Mucosa of rectum (tissue), 2 donors: ENCODE data around the gene RAD51B.

ENCODE experiments used
- H3K27ac ChIP-seq, 2 donors: one replicate each; pipeline ENCODE4 v1.7.0; 2013; ENCODE audit warnings: inconsistent platforms in 2 of 2, low read depth in 2 of 2, low read length in 2 of 2
- H3K27me3 ChIP-seq, 2 donors: one replicate each; pipeline ENCODE4 v1.7.0; 2013; ENCODE audit warnings: low read length in 2 of 2; ENCODE audit not compliant: control insufficient read depth in 2 of 2, insufficient read depth in 2 of 2
- H3K36me3 ChIP-seq, 2 donors: one replicate each; pipeline ENCODE4 v1.7.0; 2013; ENCODE audit warnings: low read length in 2 of 2; ENCODE audit not compliant: control insufficient read depth in 2 of 2, insufficient read depth in 2 of 2
- H3K4me1 ChIP-seq, 2 donors: one replicate each; pipeline ENCODE4 v1.7.0; 2013; ENCODE audit warnings: low read length in 2 of 2, mild to moderate bottlenecking in 1 of 2; ENCODE audit not compliant: control insufficient read depth in 2 of 2, insufficient read depth in 2 of 2
- H3K4me3 ChIP-seq, 2 donors: one replicate each; pipeline ENCODE4 v1.7.0; 2013; ENCODE audit warnings: low read length in 2 of 2
- H3K9ac ChIP-seq, 2 donors: one replicate each; pipeline ENCODE4 v1.7.0; 2013; ENCODE audit warnings: low read length in 2 of 2, low read depth in 1 of 2, mild to moderate bottlenecking in 1 of 2
- H3K9me3 ChIP-seq, 2 donors: one replicate each; pipeline ENCODE4 v1.7.0; 2013; ENCODE audit warnings: low read length in 2 of 2; ENCODE audit not compliant: control insufficient read depth in 2 of 2
- donor health status: healthy.
- donor health status: Normal muscosa, but diverticular disease.

Gene RAD51B

GRCh38 chr14:68604361-68604730 is 784.8 kb downstream of the RAD51B start:
- Histone ChIP-seq H3K4me3 (no peak overlapping the region), H3K27me3 (no peaks in the 10 kb centered on the region), H3K36me3 (no peaks in the 10 kb centered on the region), H3K27ac (no peak overlapping the region), H3K9me3 (no peaks in the 10 kb centered on the region), H3K9ac (no peak overlapping the region), H3K4me1 (peaks cover 31 to 36% of the 10 kb centered on the region in 2 donors)

GRCh38 chr14:68604822-68605221 is 785.2 kb downstream of the RAD51B start:
- H3K27me3 ChIP-seq = no peaks in the 10 kb centered on the region
- H3K4me1 ChIP-seq = peaks cover 27 to 31% of the 10 kb centered on the region in 2 donors
- H3K9me3 ChIP-seq = no peaks in the 10 kb centered on the region
- no peak overlapping the region for H3K4me3 ChIP-seq
- no peaks in the 10 kb centered on the region for H3K36me3 ChIP-seq
- no peak overlapping the region for H3K9ac ChIP-seq
- no peak overlapping the region for H3K27ac ChIP-seq

GRCh38 chr14:68606176-68606575 is 786.6 kb downstream of the RAD51B start:
- H3K27me3 ChIP-seq = no peaks in the 10 kb centered on the region
- H3K36me3 ChIP-seq = no peaks in the 10 kb centered on the region
- H3K9me3 ChIP-seq = no peaks in the 10 kb centered on the region
- H3K9ac ChIP-seq = no peak overlapping the region
- H3K4me1 ChIP-seq = peaks cover 27 to 29% of the 10 kb centered on the region in 2 donors
- no peak overlapping the region for H3K4me3 ChIP-seq
- peak overlapping the region; percentile 7 to 77 for H3K27ac ChIP-seq

- Histone ChIP-seq H3K4me1 (peaks cover 31 to 34% of the 10 kb centered on the region in 2 donors), H3K9ac (peak overlapping the region in 1 of 2 donors; percentile 41), H3K4me3 (no peak overlapping the region), H3K9me3 (no peaks in the 10 kb centered on the region), H3K27ac (peak overlapping the region; percentile 77 to 80), H3K36me3 (no peaks in the 10 kb centered on the region), H3K27me3 (no peaks in the 10 kb centered on the region)
These were observed 787.1 kb downstream of the RAD51B start for GRCh38 chr14:68606644-68607043.

- no peak overlapping the region for H3K4me3 ChIP-seq
- H3K9me3 ChIP-seq = no peaks in the 10 kb centered on the region
- peak overlapping the region; percentile 17 to 41 for H3K9ac ChIP-seq
- H3K27ac ChIP-seq = peak overlapping the region; percentile 77 to 80
- H3K27me3 ChIP-seq = no peaks in the 10 kb centered on the region
- no peaks in the 10 kb centered on the region for H3K36me3 ChIP-seq
- peaks cover 34 to 40% of the 10 kb centered on the region in 2 donors for H3K4me1 ChIP-seq
These were observed 787.7 kb downstream of the RAD51B start for GRCh38 chr14:68607081-68607866.

- no peaks in the 10 kb centered on the region for H3K27me3 ChIP-seq
- H3K9me3 ChIP-seq = no peaks in the 10 kb centered on the region
- H3K9ac ChIP-seq = peak overlapping the region; percentile 17 to 41
- peaks cover 34 to 41% of the 10 kb centered on the region in 2 donors for H3K4me1 ChIP-seq
- peak overlapping the region; percentile 77 to 80 for H3K27ac ChIP-seq
- no peak overlapping the region for H3K4me3 ChIP-seq
- H3K36me3 ChIP-seq = no peaks in the 10 kb centered on the region
These were observed 788.4 kb downstream of the RAD51B start for GRCh38 chr14:68607867-68608573.

GRCh38 chr14:68608574-68608962 is 789.0 kb downstream of the RAD51B start:
- Histone ChIP-seq H3K9ac (peak overlapping the region in 1 of 2 donors; percentile 41), H3K27me3 (no peaks in the 10 kb centered on the region), H3K36me3 (no peaks in the 10 kb centered on the region), H3K27ac (peak overlapping the region; percentile 77 to 80), H3K4me1 (peaks cover 34 to 39% of the 10 kb centered on the region in 2 donors), H3K9me3 (no peaks in the 10 kb centered on the region), H3K4me3 (no peak overlapping the region)

GRCh38 chr14:68609012-68609411 is 789.4 kb downstream of the RAD51B start:
- H3K36me3 ChIP-seq = no peaks in the 10 kb centered on the region
- H3K9me3 ChIP-seq = no peaks in the 10 kb centered on the region
- H3K27ac ChIP-seq = peak overlapping the region in 1 of 2 donors; percentile 80
- no peaks in the 10 kb centered on the region for H3K27me3 ChIP-seq
- no peak overlapping the region for H3K9ac ChIP-seq
- no peak overlapping the region for H3K4me3 ChIP-seq
- H3K4me1 ChIP-seq = peaks cover 34 to 39% of the 10 kb centered on the region in 2 donors

GRCh38 chr14:68610251-68610793 is 790.7 kb downstream of the RAD51B start:
- Histone ChIP-seq H3K36me3 (no peaks in the 10 kb centered on the region), H3K27ac (no peak overlapping the region), H3K9me3 (no peaks in the 10 kb centered on the region), H3K27me3 (no peaks in the 10 kb centered on the region), H3K4me1 (peaks cover 34 to 39% of the 10 kb centered on the region in 2 donors), H3K4me3 (no peak overlapping the region), H3K9ac (no peak overlapping the region)

GRCh38 chr14:68611599-68611998 is 792.0 kb downstream of the RAD51B start:
- Histone ChIP-seq H3K27ac (peak overlapping the region; percentile 46 to 56), H3K4me1 (peaks cover 29 to 35% of the 10 kb centered on the region in 2 donors), H3K9ac (no peak overlapping the region), H3K36me3 (no peaks in the 10 kb centered on the region), H3K27me3 (no peaks in the 10 kb centered on the region), H3K4me3 (no peak overlapping the region), H3K9me3 (peaks cover 0 to 3% of the 10 kb centered on the region in 2 donors)
